ENCODE results near the gene CPXM2.

CPXM2 gene

DNA sequence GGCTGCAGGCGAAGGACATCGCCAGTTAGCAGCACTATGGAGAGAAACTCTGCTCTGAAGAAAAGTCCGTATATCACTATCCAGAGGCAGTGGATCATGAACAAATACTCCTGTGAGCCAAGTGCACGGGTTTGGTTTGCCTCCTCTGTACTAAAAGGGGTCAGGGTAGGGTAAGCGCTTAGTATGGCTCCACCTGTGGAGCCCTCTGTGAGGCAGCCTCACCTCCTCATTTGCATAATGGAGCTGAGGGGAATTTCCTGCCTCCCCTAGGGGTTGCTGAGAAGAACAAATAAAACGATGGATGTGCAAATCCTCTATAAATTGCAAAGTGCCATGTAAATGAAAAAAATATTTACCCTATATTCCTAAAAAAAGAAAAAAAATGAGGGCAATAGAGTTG is 162.1 kb downstream of the CPXM2 start:
- no peak for DNase-seq

DNA sequence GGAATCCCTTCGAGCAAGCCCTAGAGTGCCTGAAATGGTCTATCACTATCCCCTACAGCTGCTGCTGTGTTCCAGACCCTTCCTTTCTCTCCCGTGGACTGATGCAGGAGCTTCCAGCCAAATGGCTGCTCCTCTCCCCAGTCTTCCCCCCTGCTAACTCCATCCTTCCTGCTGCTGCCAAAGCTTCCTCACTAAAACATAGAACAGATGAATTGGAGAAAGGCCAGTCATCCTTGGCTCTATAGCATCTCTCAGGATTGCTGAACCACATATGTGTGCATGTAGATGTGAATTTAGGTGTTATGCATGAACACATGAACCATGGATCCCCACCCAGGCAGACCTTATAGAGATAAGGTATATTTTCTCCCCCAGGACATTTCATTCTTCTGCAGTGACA is 164.8 kb downstream of the CPXM2 start:
- no peak for DNase-seq

DNA sequence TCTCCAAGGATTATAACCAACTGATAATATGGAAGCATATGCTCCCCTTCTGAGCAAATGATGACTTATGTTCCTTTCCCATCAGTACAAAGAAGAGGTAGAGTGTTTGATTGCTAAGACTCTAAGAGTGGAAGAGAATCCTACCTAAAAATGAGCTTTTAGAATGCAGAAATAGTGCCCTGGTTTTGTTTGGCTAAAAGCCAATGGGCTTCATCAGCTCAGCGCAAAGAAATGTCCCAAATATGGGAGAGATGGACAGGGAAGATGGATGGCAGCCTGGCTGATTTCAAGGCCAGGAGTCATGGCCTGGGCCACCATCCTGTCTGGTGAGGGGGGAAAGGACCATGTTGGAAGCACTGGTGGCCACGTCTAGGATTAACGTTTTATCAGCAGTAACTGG is 165.2 kb downstream of the CPXM2 start:
- no peak for DNase-seq

DNA sequence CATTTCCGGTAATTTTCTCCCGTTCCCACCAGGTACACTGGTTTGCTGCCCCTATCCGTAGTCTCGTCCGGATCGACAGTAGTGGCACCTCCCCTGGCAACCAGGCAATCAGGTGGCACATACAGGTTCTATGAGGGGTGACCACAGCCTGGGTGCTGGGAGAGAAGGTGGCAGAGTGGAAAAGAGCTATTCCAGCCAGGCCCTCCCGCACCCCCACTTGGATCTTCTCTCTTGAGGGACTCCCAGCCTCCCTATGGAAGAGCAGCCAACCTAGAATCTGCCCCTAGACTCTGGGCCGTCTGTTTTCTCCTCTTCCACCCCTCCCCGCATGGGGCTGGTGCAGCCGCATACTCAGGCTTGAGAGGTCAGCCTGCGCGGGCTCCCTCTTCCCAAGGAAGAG is 166.9 kb downstream of the CPXM2 start:
- no peak for DNase-seq

DNA sequence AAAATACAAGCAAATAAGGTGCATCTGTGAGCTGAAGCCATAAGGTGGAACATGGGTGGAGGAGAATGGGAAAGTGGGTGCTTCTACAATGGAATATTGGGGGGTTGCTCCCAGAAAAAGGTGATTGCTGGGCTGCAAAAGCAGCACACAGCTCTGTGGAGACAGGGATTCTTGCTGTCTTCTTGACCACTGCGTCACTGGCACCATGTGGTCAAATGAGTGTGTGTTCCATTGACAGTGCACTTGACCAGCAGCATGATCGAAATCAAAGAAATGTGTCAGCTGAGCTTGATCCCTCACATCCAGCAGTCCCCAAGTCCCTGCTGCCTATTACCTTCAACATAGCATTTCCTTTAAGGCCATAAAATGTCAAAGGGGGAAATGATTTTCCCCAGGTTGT is 169.3 kb downstream of the CPXM2 start:
- no peak for DNase-seq

DNA sequence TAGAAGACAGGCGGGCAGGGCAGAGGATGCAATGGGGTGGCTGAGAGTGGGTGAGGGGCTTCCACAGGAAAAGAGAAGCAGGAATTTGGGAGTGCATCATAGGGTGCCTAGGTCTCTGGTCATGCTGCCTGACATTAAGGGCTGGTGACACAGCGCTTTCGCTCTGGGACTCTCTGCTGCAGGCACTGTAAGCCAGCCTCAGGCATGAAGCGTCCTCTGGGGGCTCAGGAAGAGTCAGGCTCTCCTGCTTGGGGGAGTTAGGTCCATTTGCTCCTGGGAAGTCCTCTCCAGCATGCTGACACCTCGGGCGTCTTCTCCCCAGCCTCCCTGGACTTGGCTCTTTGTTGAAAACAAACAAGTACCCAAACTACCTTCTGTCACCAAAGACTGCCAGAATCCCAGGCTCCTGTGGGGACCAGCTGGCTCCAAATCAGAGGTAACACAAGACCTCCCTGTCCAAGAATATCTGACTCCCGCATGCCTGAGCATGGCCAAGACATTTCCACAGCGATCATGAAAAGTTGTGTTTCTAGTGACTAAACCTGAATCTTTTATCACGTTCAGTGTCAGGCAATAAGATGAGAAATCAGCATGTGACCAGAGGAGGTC is 170.1 kb downstream of the CPXM2 start:
- no peak for DNase-seq

DNA sequence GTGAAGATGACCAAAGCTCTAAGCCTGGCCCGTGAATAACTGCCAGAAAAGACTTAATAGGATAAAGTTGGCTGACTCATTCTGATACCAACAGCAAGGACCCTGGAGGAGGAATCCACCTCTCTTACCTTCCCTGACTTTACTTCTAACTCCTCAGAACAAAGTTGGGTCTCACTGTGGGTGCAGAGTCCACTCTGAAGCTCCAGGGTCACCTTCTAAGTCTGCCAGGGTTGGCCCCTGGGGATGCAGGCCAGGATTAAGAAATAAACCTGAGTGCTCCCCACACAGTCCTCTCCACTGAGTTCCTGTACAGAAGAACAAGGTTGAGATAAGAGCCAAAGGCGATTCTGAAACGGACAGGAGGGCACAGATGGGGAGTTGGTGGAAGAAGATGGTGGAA is 171.1 kb downstream of the CPXM2 start:
- no peak for DNase-seq

DNA sequence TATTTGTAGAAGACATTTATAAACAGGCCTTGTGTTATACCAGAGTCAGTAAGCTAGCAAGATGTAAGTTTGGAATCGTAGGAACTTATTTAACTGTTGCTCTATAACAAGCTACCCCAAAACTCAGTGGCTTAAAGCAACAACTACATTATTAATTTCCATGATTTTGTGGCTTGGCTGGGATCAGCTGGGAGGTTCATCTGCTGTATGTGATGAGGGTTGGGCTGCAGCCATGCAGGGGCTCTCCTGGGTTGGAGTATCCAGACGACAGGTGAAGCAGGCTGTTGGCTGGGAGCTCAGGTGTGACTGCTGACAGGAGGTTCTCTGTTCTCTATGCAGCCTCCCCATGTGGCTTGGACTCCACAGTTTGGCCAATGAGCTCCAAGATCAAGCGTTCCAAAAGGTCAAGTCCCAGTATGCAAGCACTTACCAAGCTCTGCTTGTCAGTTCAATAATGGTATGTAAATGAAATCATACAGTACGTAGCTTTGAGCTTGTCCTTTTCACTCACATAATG is 173.0 kb downstream of the CPXM2 start:
- DNase-seq: no peak

DNA sequence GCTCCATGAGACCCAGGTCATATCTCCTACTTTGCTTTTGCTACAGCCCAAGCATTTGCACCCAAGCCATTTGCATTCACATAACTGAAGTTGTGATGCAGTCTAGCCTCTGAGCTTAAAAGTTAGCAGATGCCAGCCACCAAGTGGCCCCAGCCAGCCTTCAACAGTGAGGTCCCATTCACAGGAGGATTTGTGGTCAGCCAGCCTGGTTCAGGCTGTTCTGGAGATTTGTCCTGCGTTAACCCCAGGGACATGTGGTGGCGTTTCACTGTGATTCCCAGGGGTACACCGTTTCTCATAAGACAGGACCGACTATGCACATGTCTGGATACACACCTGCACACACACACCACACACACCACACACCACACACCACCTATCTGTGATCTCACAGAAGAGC is 174.3 kb downstream of the CPXM2 start:
- no peak for DNase-seq

DNA sequence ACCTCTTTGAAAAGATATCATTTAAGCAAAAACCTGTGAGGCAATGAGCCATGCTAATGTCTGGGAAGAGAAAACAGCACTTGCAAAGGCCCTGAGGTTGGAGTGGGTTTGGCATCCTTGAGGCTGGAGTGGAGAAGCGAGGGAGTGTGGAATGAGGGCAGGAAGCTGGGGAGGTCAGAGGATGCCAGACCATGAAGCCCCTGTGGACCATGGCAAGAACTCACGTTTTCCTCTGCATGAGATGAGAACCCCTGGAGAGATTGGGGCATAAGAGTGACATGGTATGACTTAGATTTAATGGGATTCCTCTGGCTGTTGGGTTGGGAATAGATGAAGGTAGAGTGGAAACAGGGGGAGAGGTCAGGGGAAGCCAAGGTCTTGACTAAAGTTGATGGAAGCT is 176.1 kb downstream of the CPXM2 start:
- DNase-seq: no peak

DNA sequence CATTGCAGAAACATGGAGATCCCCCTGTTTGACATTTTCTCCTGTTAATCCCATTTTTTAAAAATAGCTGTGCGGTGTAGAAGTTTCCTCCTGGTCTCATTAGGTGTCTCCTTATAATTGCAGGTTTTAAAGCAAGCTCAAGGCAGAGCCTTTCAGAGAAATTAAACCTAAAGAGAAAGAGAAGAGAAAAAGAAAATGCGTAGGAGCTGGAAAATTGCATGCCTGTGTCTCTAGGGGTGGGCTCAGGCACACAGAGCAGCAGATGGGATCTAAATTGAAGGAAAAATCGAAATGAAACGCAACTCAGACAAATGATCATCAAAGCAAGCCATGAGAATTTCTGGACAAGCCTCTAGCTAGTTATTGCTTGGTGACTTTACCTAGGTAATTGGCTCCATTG is 185.4 kb downstream of the CPXM2 start:
- no peak for DNase-seq

DNA sequence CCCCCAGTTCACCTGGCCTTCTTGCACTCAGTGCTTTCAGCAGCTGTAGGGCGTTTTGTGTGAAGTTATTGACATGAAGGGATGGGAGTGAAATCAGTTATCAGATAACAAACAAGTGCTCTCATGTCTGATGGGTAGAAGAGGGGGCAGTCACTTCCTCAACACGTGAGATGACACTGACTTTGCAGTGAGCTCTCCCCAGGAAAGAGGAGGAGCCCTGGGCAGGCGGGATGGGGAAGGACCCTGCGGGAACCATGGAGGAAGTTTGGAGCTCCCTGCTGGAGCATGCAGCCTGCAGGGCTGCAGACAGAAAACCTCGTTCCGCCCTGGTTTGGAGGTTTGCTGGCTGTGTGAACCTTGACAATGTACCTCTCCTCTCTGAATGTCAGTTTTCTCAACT is 186.8 kb downstream of the CPXM2 start:
- DNase-seq: no peak

DNA sequence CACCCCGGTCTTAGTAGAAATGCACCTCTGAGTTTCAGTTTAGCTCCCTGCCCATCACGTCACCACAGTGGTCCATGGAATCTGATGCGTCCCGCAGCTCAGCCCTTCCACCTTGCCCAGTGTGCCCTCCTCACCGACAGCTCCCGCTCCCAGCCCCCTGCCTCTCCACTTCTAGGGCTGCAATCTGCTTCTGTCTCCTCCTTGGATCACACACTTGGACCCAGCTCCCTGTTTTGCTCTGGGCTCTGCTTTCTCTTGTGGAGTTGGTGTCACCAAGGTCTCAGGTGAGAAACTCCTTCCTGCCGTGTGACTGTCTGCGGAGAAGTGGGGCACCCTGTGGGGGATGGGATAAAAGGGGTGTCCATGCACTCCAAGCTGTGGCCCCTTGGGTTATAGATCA is 187.5 kb downstream of the CPXM2 start:
- DNase-seq: no peak

DNA sequence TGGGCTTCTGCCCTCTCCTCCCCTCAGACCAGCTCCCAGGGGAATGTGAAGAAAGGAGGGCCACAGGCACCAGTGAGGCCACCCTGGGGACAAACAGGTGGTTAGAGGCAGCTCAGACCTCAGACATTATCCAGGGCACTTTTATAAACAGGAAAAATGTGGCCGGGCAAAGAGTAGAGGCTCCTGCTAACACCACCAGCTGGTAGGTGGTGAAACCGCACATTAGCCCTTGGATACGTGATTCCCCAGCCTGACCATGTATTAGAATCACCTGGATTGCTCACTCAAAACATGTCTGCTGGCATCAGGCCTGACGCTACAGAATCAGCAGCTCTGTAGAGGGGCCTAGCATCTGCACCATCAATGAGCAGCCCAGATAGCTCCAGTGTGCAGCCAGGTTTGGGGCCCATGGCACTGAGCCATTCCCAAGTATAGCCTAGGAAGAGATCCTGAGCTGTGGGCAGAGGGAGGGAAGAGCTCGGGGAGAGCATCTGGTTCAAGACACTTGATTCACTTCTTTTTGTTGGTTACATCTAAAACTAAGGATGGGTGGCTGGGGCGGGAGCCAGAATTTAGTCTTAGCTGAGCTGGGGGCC is 188.3 kb downstream of the CPXM2 start:
- no peak for DNase-seq
